IMR-90 (cell line): Measurements from ENCODE around the gene DAB1. TPM values are rescaled to one million over a fixed set of nuclear protein-coding genes. Genes with fewer than 3 reads are reported as not detected.

Experiments
- ATAC-seq: fragments of 200-7000 bp; cut with Tn5 transposase; 2 replicates; pipeline ENCODE4 v1.9.1; 2020; ENCODE audit warnings: low read depth, mild to moderate bottlenecking, moderate library complexity
- BruUV-seq: library from RNA; stranded (reverse); fragments of 400-500 nt; replicated peaks from 2 replicates; lab custom pipeline; 2021; lab: Mats Ljungman, UMichigan
- CTCF ChIA-PET: fragments of 300-600 bp; formaldehyde crosslinking; extraction: SDS; loops from one replicate; lab custom pipeline; 2021; ENCODE audit warnings: antibody characterized with exemption; lab: Yijun Ruan, JAX
- POLR2A ChIA-PET: fragments of 300-600 bp; sonication (Branson Sonifier 250); formaldehyde crosslinking; loops from one replicate; lab custom pipeline; 2022; ENCODE audit warnings: antibody characterized with exemption; ENCODE audit not compliant: unreplicated experiment; lab: Charles Lee
- DNase-seq: peaks from one replicate; pipeline ENCODE4 v3.0.0; 2013
- H2AFZ ChIP-seq: replicated peaks from 2 replicates; pipeline ENCODE3; 2013; ENCODE audit warnings: low read length, mild to moderate bottlenecking; ENCODE audit not compliant: poor library complexity
- H2AK5ac ChIP-seq: 2 replicates; pipeline ENCODE4 v1.6.1; 2013; ENCODE audit warnings: low read depth, low read length, inconsistent platforms
- H2AK9ac ChIP-seq: replicated peaks from 2 replicates; pipeline ENCODE3; 2013; ENCODE audit warnings: mild to moderate bottlenecking, low read depth, low read length, moderate library complexity; ENCODE audit not compliant: poor library complexity
- H2BK120ac ChIP-seq: 2 replicates; pipeline ENCODE4 v1.6.1; 2013; ENCODE audit warnings: low read depth, low read length, inconsistent platforms
- H2BK15ac ChIP-seq: 3 replicates; pipeline ENCODE4 v1.6.1; 2013; ENCODE audit warnings: low read depth, low read length, inconsistent platforms
- H2BK20ac ChIP-seq: 2 replicates; pipeline ENCODE4 v1.6.1; 2013; ENCODE audit warnings: low read depth, mild to moderate bottlenecking, inconsistent platforms, low read length, moderate library complexity
- H2BK5ac ChIP-seq: 2 replicates; pipeline ENCODE4 v1.6.1; 2013; ENCODE audit warnings: mild to moderate bottlenecking, low read depth, low read length, inconsistent platforms; ENCODE audit not compliant: poor library complexity, severe bottlenecking
- H3K14ac ChIP-seq: replicated peaks from 2 replicates; pipeline ENCODE4 v1.6.1; 2013; ENCODE audit warnings: low read depth, low read length, inconsistent platforms
- H3K18ac ChIP-seq: 2 replicates; pipeline ENCODE4 v1.6.1; 2013; ENCODE audit warnings: low read depth, low read length, control low read depth
- H3K23ac ChIP-seq: 2 replicates; pipeline ENCODE4 v1.6.1; 2013; ENCODE audit warnings: low read depth, low read length, inconsistent platforms
- H3K27ac ChIP-seq: 2 replicates; pipeline ENCODE4 v1.5.1; 2013; ENCODE audit warnings: mild to moderate bottlenecking, control low read depth, low read length; ENCODE audit not compliant: insufficient read depth
- H3K27me3 ChIP-seq: 2 replicates; pipeline ENCODE4 v1.6.1; 2013; ENCODE audit warnings: low read length; ENCODE audit not compliant: control insufficient read depth, insufficient read depth
- H3K36me3 ChIP-seq: 2 replicates; pipeline ENCODE4 v1.6.1; 2013; ENCODE audit warnings: low read length, mixed read lengths; ENCODE audit not compliant: control insufficient read depth, insufficient read depth
- H3K4ac ChIP-seq: 2 replicates; pipeline ENCODE4 v1.6.1; 2013; ENCODE audit warnings: low read depth, low read length, inconsistent platforms
- H3K4me1 ChIP-seq: 2 replicates; pipeline ENCODE4 v1.6.1; 2013; ENCODE audit warnings: low read length, mixed read lengths; ENCODE audit not compliant: control insufficient read depth, insufficient read depth
- H3K4me2 ChIP-seq: 2 replicates; pipeline ENCODE4 v1.6.1; 2013; ENCODE audit warnings: low read depth, mild to moderate bottlenecking, control low read depth, low read length, moderate library complexity
- H3K4me3 ChIP-seq: 2 replicates; pipeline ENCODE4 v1.5.1; 2013; ENCODE audit warnings: low read depth, mild to moderate bottlenecking, control low read depth, low read length, moderate library complexity; ENCODE audit not compliant: insufficient read depth
- H3K56ac ChIP-seq: 2 replicates; pipeline ENCODE4 v1.6.1; 2013; ENCODE audit warnings: low read length, inconsistent platforms; ENCODE audit not compliant: insufficient read depth; ENCODE audit errors: extremely low read depth
- H3K79me1 ChIP-seq, 2 experiments: 2 replicates each; pipeline ENCODE4 v1.6.1; 2013; ENCODE audit warnings: low read length in 2 of 2, inconsistent platforms in 1 of 2, low read depth in 1 of 2
- H3K9ac ChIP-seq: 2 replicates; pipeline ENCODE4 v1.6.1; 2013; ENCODE audit warnings: low read depth, low read length, control low read depth
- H3K9me1 ChIP-seq: 2 replicates; pipeline ENCODE4 v1.6.1; 2013; ENCODE audit warnings: low read length, inconsistent platforms; ENCODE audit not compliant: insufficient read depth
- H3K9me3 ChIP-seq: 2 replicates; pipeline ENCODE4 v1.6.1; 2013; ENCODE audit warnings: low read length; ENCODE audit not compliant: control insufficient read depth, insufficient read depth
- H4K20me1 ChIP-seq: 2 replicates; pipeline ENCODE4 v1.6.1; 2013; ENCODE audit warnings: low read length, inconsistent platforms; ENCODE audit not compliant: insufficient read depth
- H4K5ac ChIP-seq: 2 replicates; pipeline ENCODE4 v1.6.1; 2013; ENCODE audit warnings: mild to moderate bottlenecking, low read depth, low read length, control low read depth
- H4K8ac ChIP-seq, 2 experiments: 2 replicates each; pipeline ENCODE4 v1.6.1; 2013; ENCODE audit warnings: low read depth in 2 of 2, low read length in 2 of 2, control low read depth in 1 of 2, inconsistent platforms in 1 of 2
- H4K91ac ChIP-seq: 2 replicates; pipeline ENCODE4 v1.6.1; 2013; ENCODE audit warnings: low read depth, low read length, inconsistent platforms; ENCODE audit not compliant: insufficient read depth
- BHLHE40 ChIP-seq: fragments of 150-350 bp; IDR thresholded peaks from 2 replicates; pipeline ENCODE4 v1.6.1; 2016; ENCODE audit warnings: mild to moderate bottlenecking, low read depth, low read length
- CHD1 ChIP-seq: IDR thresholded peaks from 2 replicates; pipeline ENCODE4 v1.6.1; 2012; ENCODE audit warnings: low read depth, low read length, improper control_type of control experiment
- MAFK ChIP-seq: IDR thresholded peaks from 2 replicates; pipeline ENCODE4 v1.6.1; 2012; ENCODE audit warnings: low read depth, low read length, improper control_type of control experiment
- MAZ ChIP-seq: IDR thresholded peaks from 2 replicates; pipeline ENCODE4 v1.6.1; 2012; ENCODE audit warnings: low read depth, mild to moderate bottlenecking, low read length, improper control_type of control experiment, moderate library complexity, borderline replicate concordance
- POLR2A ChIP-seq: IDR thresholded peaks from 2 replicates; pipeline ENCODE4 v1.6.1; 2012; ENCODE audit warnings: mild to moderate bottlenecking, low read depth, low read length
- RAD21 ChIP-seq: IDR thresholded peaks from 2 replicates; pipeline ENCODE4 v1.6.1; 2012; ENCODE audit warnings: low read length, improper control_type of control experiment
- RFX5 ChIP-seq: IDR thresholded peaks from 2 replicates; pipeline ENCODE4 v1.8.0; 2012; ENCODE audit warnings: low read depth, mild to moderate bottlenecking, low read length, moderate library complexity
- SMC3 ChIP-seq: fragments of 150-350 bp; IDR thresholded peaks from 2 replicates; pipeline ENCODE4 v1.6.1; 2016; ENCODE audit warnings: low read depth, mild to moderate bottlenecking, antibody characterized with exemption, low read length, moderate library complexity
- WGBS, 2 experiments: methylation state at CpG; one replicate each; pipeline versions ENCODE4 v1.1.5 to v1.1.7; 2013; ENCODE audit warnings: missing lambda C conversion rate in 2 of 2; ENCODE audit not compliant: insufficient read length in 1 of 2; ENCODE audit errors: extremely low coverage in 2 of 2; 5-methylcytosine and 5-hydroxymethylcytosine counted together
- dilution Hi-C: fragments of 300-500 bp; cut with HindIII; formaldehyde crosslinking; loops from one replicate; pipeline ENCODE4 v1.14.3; 2018; ENCODE audit warnings: low sequenced_read_pairs; ENCODE audit not compliant: unreplicated experiment
- in situ Hi-C: fragments of 300-500 bp; cut with MboI; formaldehyde crosslinking; loops from 3 replicates; pipeline ENCODE4 v1.14.3; 2019; ENCODE audit warnings: low sequenced_read_pairs, inconsistent platforms, mixed read lengths
- intact Hi-C: fragments of 100-400 bp; cut with micrococcal nuclease; formaldehyde crosslinking; loops from 2 replicates; pipeline ENCODE4 v1.10.0; 2022
- polyA plus RNA-seq, 3 experiments: library from polyadenylated mRNA; depleted of rRNA; stranded (reverse); fragments of >200 nt; gene quantifications; 2 replicates each; pipeline ENCODE4 v1.2.3, GENCODE V29; 2012; ENCODE audit warnings: low replicate concordance in 1 of 3
- total RNA-seq: library from RNA; depleted of rRNA; stranded (reverse); fragments of >200 nt; gene quantifications from 2 replicates; pipeline ENCODE4 v1.2.3, GENCODE V29; 2012

DAB1 gene
- total and polyA plus RNA-seq, 2 of the 4 experiments (the other 2 are of a cell fraction), result 0.18 to 0.41 TPM

DNA sequence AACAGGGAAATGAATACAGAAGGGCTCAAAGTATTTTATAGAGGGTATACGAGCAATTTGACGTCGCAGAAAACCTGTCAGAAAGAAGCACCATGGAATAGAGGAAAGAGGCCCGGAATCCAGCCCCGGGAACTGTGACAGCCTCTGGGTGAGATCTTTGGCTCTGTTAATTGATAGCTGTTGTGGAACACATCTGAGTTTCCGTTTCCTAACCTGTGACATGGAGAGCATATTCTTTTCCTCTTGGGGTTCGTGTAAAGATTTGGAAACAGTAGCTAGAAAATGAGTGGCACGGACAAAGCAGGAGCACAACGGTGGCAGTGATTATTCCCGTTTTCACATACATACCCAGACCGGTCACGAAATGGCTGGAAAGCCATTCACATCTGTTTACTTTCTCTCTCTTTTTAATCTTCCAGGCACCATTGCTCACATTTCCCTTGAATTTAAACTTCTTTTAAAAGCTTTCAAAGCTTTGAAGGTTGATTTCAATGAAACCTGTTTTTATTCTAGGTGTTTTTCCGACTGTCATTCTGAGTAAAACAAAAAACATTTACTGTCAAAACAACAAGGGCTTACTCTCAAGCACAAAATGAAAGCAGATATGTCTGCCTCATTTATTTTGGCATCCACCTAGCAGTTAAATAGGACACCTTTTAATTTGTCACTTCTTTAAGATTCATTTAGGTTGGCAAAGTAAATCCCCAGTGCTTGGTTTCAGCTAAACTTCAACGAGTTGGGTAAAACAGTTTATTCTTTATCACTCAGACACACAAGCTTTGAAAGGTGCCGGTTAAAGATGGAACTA lies 431.3 kb downstream of the DAB1 start:
- DNase-seq (no peak), ATAC-seq (no peak)
- POLR2A ChIA-PET, result no interaction called here
- Histone ChIP-seq H2AK9ac (no peak overlapping the region), H3K23ac (no peak overlapping the region), H3K4me3 (no peak overlapping the region), H3K36me3 (no peaks in the 10 kb centered on the region), H3K56ac (no peak overlapping the region), H2BK15ac (no peak overlapping the region), H4K20me1 (no peaks in the 10 kb centered on the region), H3K27me3 (no peaks in the 10 kb centered on the region), H2BK20ac (no peak overlapping the region), H3K79me1 (no peaks in the 10 kb centered on the region), H3K4me1 (no peaks in the 10 kb centered on the region), H2BK5ac (no peak overlapping the region), H2AFZ (peak overlapping the region; percentile 53), H2BK120ac (no peak overlapping the region), H3K18ac (no peak overlapping the region), H3K27ac (no peak overlapping the region), H3K9me3 (no peaks in the 10 kb centered on the region), H2AK5ac (no peak overlapping the region), H3K4ac (no peak overlapping the region), H3K9me1 (no peaks in the 10 kb centered on the region), H4K5ac (no peak overlapping the region), H3K9ac (no peak overlapping the region), H4K8ac (no peak overlapping the region), H3K14ac (no peak overlapping the region), H4K91ac (no peak overlapping the region), H3K4me2 (no peak overlapping the region)
- TF ChIP-seq SMC3, result no peak
- TF ChIP-seq POLR2A, result no peak
- TF ChIP-seq RAD21, result no peak
- TF ChIP-seq BHLHE40, result no peak
- TF ChIP-seq CHD1, result no peak
- no peak for TF ChIP-seq MAFK
- no peak for TF ChIP-seq RFX5
- no peak for TF ChIP-seq MAZ
- in situ Hi-C loops (no loop called here), dilution Hi-C loops (no loop called here), intact Hi-C loops (no loop called here)
- CTCF ChIA-PET, result no interaction called here
- 67% methylated on average over 3 of the region's 15 CpGs; no CpG with 5 or more reads in 1 of the 2 experiments for WGBS, 2 experiments
- BruUV-seq, result no TSS peak
